Upper lobe of left lung (tissue), 4 donors: ENCODE results near the gene LRRC23.

Experiments used
- EP300 ChIP-seq, 4 donors: sonication (generic); formaldehyde crosslinking; IDR thresholded peaks; one replicate each; pipeline ENCODE4 v1.5.1; 2017; ENCODE audit warnings: antibody characterized with exemption in 4 of 4, control low read depth in 2 of 4
- POLR2A ChIP-seq, 4 donors: fragments of 450-650 bp; IDR thresholded peaks; one replicate each; pipeline ENCODE4 v1.5.1; 2016 to 2017; ENCODE audit warnings: antibody characterized with exemption in 4 of 4, mild to moderate bottlenecking in 2 of 4
- POLR2AphosphoS5 ChIP-seq, 2 donors: sonication (generic); formaldehyde crosslinking; IDR thresholded peaks; one replicate each; pipeline ENCODE4 v1.5.1; 2017; ENCODE audit warnings: antibody characterized with exemption in 2 of 2
- TF ChIP-seq, protein P1 (sequence below), 6 experiments: fragments of 450-650 bp in 4 of 6; fragments of 200-600 bp in 2 of 6; sonication (generic) in 2 of 6; IDR thresholded peaks; one replicate each; pipeline ENCODE4 v1.5.1; 2016 to 2019; ENCODE audit warnings: antibody characterized with exemption in 6 of 6

GRCh38 chr12:6888360-6888759 lies 16.3 kb upstream of the LRRC23 start:
- TF ChIP-seq POLR2A (IDR thresholded peaks at IDR 0.05), result no peak
- TF ChIP-seq, protein P1, sequence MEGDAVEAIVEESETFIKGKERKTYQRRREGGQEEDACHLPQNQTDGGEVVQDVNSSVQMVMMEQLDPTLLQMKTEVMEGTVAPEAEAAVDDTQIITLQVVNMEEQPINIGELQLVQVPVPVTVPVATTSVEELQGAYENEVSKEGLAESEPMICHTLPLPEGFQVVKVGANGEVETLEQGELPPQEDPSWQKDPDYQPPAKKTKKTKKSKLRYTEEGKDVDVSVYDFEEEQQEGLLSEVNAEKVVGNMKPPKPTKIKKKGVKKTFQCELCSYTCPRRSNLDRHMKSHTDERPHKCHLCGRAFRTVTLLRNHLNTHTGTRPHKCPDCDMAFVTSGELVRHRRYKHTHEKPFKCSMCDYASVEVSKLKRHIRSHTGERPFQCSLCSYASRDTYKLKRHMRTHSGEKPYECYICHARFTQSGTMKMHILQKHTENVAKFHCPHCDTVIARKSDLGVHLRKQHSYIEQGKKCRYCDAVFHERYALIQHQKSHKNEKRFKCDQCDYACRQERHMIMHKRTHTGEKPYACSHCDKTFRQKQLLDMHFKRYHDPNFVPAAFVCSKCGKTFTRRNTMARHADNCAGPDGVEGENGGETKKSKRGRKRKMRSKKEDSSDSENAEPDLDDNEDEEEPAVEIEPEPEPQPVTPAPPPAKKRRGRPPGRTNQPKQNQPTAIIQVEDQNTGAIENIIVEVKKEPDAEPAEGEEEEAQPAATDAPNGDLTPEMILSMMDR (IDR thresholded peaks at IDR 0.05), result no peak
- TF ChIP-seq EP300 (IDR thresholded peaks at IDR 0.05), result no peak
- no peak for TF ChIP-seq POLR2AphosphoS5 (IDR thresholded peaks at IDR 0.05)
